ENCODE results near the gene HLA-DPB1.

Gene HLA-DPB1

DNA sequence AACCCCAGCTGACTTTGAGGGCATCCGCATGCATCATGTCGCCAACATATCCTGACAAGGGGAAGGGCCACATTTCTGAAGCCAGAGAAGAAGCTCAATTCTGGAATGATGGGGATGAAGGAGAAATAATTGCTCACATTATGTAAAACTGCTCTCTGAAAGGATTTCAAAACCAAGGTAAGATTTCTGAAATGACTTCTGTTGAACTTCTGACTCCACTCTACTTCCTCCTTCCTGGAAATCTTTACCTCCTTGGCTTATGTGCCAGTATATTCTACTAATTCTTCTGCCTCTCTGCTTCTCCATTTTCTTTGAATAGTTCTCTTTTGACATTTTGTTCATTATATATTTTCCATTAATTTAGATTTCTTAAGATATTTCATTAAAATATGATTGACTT is 31.9 kb downstream of the HLA-DPB1 start:
- TF ChIP-seq, protein P1, sequence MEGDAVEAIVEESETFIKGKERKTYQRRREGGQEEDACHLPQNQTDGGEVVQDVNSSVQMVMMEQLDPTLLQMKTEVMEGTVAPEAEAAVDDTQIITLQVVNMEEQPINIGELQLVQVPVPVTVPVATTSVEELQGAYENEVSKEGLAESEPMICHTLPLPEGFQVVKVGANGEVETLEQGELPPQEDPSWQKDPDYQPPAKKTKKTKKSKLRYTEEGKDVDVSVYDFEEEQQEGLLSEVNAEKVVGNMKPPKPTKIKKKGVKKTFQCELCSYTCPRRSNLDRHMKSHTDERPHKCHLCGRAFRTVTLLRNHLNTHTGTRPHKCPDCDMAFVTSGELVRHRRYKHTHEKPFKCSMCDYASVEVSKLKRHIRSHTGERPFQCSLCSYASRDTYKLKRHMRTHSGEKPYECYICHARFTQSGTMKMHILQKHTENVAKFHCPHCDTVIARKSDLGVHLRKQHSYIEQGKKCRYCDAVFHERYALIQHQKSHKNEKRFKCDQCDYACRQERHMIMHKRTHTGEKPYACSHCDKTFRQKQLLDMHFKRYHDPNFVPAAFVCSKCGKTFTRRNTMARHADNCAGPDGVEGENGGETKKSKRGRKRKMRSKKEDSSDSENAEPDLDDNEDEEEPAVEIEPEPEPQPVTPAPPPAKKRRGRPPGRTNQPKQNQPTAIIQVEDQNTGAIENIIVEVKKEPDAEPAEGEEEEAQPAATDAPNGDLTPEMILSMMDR (IDR thresholded peaks at IDR 0.05; ENCODE audit: low read depth, low read length) = no peak
- no peak for TF ChIP-seq EZH2phosphoT487 (IDR thresholded peaks at IDR 0.05; ENCODE audit: low read depth)
- H3K27ac ChIP-seq (ENCODE audit: low read length) = no peak overlapping the region
- H2AFZ ChIP-seq (ENCODE audit: low read depth, low read length) = no peak overlapping the region
- H3K36me3 ChIP-seq (replicated peaks; ENCODE audit: low read depth, low read length) = no peaks in the 10 kb centered on the region
- no peaks in the 10 kb centered on the region for H3K27me3 ChIP-seq (ENCODE audit: low read depth, low read length)
- H3K79me2 ChIP-seq (ENCODE audit: low read length) = no peaks in the 10 kb centered on the region
- no peak overlapping the region for H3K9ac ChIP-seq (ENCODE audit: low read length)
- no peak overlapping the region for H3K4me3 ChIP-seq (ENCODE audit: low read length)
- H3K4me2 ChIP-seq (ENCODE audit: low read length) = no peak overlapping the region
- H3K4me1 ChIP-seq (ENCODE audit: low read length) = peaks cover 18% of the 10 kb centered on the region
- H4K20me1 ChIP-seq (ENCODE audit: insufficient read depth, low read length) = no peaks in the 10 kb centered on the region
- no peaks in the 10 kb centered on the region for H3K9me3 ChIP-seq (ENCODE audit: insufficient read depth, low read length)

DNA sequence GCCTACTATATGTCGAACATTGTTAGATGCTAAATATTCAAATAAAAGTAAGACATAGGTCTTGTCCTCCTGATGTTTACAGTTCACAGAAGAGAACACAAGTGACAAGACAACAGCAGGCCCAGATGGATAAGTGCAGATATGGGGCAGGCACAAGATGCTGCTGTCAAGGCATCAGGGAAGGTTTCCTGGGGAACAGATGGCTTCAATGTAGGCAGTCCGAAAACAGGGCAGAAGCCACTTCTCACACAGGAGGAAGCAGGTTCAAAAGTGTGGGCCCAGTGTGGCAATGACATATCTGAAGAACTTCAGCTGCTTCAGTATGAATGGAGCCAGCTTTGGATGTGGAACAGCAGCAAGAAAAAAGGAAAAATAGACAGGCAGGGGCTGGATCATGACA is 32.5 kb downstream of the HLA-DPB1 start:
- Histone ChIP-seq H3K9me3 (ENCODE audit: insufficient read depth, low read length) (no peaks in the 10 kb centered on the region), H3K9ac (ENCODE audit: low read length) (no peak overlapping the region), H3K36me3 (replicated peaks; ENCODE audit: low read depth, low read length) (no peaks in the 10 kb centered on the region), H2AFZ (ENCODE audit: low read depth, low read length) (no peak overlapping the region), H3K4me1 (ENCODE audit: low read length) (peaks cover 22% of the 10 kb centered on the region), H3K27ac (ENCODE audit: low read length) (no peak overlapping the region), H3K4me2 (ENCODE audit: low read length) (no peak overlapping the region), H4K20me1 (ENCODE audit: insufficient read depth, low read length) (no peaks in the 10 kb centered on the region), H3K27me3 (ENCODE audit: low read depth, low read length) (0 out of 2 replicates have a peak, but pooled peaks cover under 1% of the 10 kb centered on the region), H3K4me3 (ENCODE audit: low read length) (no peak overlapping the region), H3K79me2 (ENCODE audit: low read length) (no peaks in the 10 kb centered on the region)
- no peak for TF ChIP-seq EZH2phosphoT487 (IDR thresholded peaks at IDR 0.05; ENCODE audit: low read depth)
- TF ChIP-seq, protein P1 (IDR thresholded peaks at IDR 0.05; ENCODE audit: low read depth, low read length) = no peak

DNA sequence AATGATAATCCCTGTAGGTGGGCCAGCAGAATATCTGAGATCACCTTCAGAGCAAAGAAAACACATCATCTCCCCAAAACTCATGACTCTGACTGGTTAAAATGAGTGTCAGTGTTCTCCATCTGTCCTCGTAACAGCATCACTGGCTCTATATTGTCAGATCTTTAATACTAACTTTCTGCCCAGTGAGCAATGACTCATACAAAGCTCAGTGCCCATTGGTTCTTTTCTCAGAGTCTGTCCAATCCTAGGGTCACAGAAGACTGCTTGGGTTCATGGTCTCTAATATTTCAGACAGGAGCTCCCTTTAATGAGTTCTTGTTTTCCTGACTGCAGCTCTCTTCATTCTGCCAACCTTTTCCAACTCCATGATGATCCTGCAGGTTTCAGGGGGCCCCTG is 36.4 kb downstream of the HLA-DPB1 start:
- no peaks in the 10 kb centered on the region for H3K79me2 ChIP-seq (ENCODE audit: low read length)
- no peak overlapping the region for H3K9ac ChIP-seq (ENCODE audit: low read length)
- H3K4me1 ChIP-seq (ENCODE audit: low read length) = peaks cover 38% of the 10 kb centered on the region
- H3K4me2 ChIP-seq (ENCODE audit: low read length) = peak overlapping the region; percentile 38
- 0 out of 2 replicates have a peak, but pooled peaks cover 4% of the 10 kb centered on the region for H3K27me3 ChIP-seq (ENCODE audit: low read depth, low read length)
- H3K27ac ChIP-seq (ENCODE audit: low read length) = no peak overlapping the region
- no peak for TF ChIP-seq EZH2phosphoT487 (IDR thresholded peaks at IDR 0.05; ENCODE audit: low read depth)
- TF ChIP-seq, protein P1 (IDR thresholded peaks at IDR 0.05; ENCODE audit: low read depth, low read length) = no peak
- H2AFZ ChIP-seq (ENCODE audit: low read depth, low read length) = peak overlapping the region; percentile 34; the same call in 1 of the 2 replicates
- H3K9me3 ChIP-seq (ENCODE audit: insufficient read depth, low read length) = no peaks in the 10 kb centered on the region
- H3K36me3 ChIP-seq (replicated peaks; ENCODE audit: low read depth, low read length) = no peaks in the 10 kb centered on the region
- no peak overlapping the region for H3K4me3 ChIP-seq (ENCODE audit: low read length)
- H4K20me1 ChIP-seq (ENCODE audit: insufficient read depth, low read length) = no peaks in the 10 kb centered on the region

DNA sequence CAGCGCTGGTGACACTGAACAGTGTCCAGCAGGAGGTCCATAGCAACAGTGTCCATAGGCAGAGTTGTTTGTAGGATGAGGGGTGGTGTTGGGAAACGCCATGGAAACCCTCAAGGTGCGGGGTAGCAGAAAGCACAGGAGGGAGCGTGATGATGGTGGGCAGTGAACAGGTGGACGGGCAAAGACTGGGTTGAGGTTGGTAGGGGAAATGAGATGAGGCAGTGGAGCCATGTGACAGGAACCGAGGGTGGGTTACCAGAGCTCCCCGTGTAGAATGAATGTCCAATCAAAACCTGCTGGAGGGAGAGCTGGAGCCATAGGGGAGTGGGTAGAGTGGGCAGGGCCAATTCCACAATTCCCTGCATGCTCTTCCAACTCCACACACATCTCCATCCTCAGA is 38.0 kb downstream of the HLA-DPB1 start:
- no peaks in the 10 kb centered on the region for H4K20me1 ChIP-seq (ENCODE audit: insufficient read depth, low read length)
- H3K27me3 ChIP-seq (ENCODE audit: low read depth, low read length) = 0 out of 2 replicates have a peak, but pooled peaks cover 4% of the 10 kb centered on the region
- peak overlapping the region; percentile 56 for H3K4me2 ChIP-seq (ENCODE audit: low read length)
- H3K27ac ChIP-seq (ENCODE audit: low read length) = no peak overlapping the region
- H3K9ac ChIP-seq (ENCODE audit: low read length) = no peak overlapping the region
- TF ChIP-seq EZH2phosphoT487 (IDR thresholded peaks at IDR 0.05; ENCODE audit: low read depth) = no peak
- TF ChIP-seq, protein P1 (IDR thresholded peaks at IDR 0.05; ENCODE audit: low read depth, low read length) = no peak
- no peaks in the 10 kb centered on the region for H3K9me3 ChIP-seq (ENCODE audit: insufficient read depth, low read length)
- peaks cover 34% of the 10 kb centered on the region for H3K4me1 ChIP-seq (ENCODE audit: low read length)
- no peaks in the 10 kb centered on the region for H3K36me3 ChIP-seq (replicated peaks; ENCODE audit: low read depth, low read length)
- H3K4me3 ChIP-seq (ENCODE audit: low read length) = no peak overlapping the region
- no peak overlapping the region for H2AFZ ChIP-seq (ENCODE audit: low read depth, low read length)
- H3K79me2 ChIP-seq (ENCODE audit: low read length) = no peaks in the 10 kb centered on the region

Data from OCI-LY3 (cell line).